Cardiac septum (tissue), 1 donor: ENCODE results near the gene MACF1. TPM values are rescaled to one million over a fixed set of nuclear protein-coding genes. Genes with fewer than 3 reads are reported as not detected.

Experiments
- DNase-seq: peaks from one replicate; pipeline ENCODE4 v3.0.0-alpha.2; 2020; ENCODE audit warnings: low spot score
- intact Hi-C: fragments of 100-400 bp; cut with DNase I; formaldehyde crosslinking; loops from one replicate; pipeline ENCODE4 v1.14.0; 2022
- total RNA-seq: library from RNA; stranded (reverse); fragmentation: NEBNext Ultra II Directional; extraction: Animal tissue kit (Norgen Biotek cat#: 25700); gene quantifications from one replicate; pipeline ENCODE4 v1.2.1, GENCODE V29; 2021
- donor health status: DM: no; HTN: no; CAD: no.

MACF1 gene
- total RNA-seq, 1 donor from 2014 or later: 331 TPM

DNA sequence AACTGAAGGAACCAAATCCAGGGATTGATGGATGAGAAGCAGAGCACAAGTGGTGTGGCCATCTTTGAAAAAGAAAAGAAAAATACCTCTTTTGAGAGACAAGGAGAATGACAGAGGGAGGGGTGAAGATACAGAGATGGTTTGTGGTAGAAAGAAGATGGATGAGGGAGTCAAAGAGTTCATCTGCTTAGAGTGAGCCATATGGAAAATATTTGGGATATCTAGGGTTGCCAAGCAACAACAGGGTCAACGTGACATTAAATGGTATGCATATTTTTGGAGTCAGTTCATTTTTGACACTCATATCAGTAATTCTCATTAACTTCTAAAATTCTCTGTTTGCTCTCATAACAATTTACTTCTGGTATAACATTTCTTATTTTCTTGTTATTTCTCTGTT is 50.7 kb downstream of the MACF1 start:
- intact Hi-C loops: no loop called here
- DNase-seq: no peak

DNA sequence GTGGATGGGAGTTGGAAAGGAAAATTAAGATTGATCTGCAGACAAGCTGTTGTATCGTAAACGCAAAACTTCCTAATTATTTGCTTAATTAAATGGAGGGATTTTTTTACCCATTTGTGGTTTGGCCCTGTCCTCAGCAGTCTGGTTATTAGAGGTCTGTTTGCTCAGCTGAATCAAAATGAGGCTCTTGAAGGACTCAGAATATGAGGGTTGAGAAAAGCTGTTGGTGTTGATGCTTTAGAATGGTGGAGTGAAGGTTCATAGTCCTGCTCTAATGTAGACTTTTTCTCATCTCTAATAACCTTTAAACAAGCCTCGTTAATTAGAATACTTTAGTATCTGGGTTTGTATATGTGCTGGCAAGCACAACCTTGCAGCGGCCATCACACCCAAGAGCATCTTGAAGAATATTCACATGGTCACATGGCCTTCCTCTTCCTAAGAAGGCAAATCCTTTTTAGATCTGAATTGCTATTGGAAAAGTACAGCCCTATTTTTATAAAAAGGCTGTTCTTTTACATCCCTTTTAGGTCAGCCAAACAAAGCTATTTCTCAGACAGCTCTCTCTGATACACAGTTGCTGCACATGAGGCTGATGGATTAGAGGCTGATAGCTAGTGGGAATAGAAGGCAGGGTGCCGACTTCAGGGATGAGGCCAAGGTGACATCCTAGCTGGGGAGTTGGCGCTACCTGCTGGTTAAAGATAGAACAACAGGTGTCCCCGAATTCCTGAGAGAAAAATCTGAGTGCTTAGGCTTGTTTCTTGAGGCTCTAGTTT is 53.8 kb downstream of the MACF1 start:
- intact Hi-C loops: loop anchor here (2.0 kb wide), 2 partner anchors 66 to 154 kb away; no protein-coding TSS in a partner anchor
- DNase-seq: no peak

DNA sequence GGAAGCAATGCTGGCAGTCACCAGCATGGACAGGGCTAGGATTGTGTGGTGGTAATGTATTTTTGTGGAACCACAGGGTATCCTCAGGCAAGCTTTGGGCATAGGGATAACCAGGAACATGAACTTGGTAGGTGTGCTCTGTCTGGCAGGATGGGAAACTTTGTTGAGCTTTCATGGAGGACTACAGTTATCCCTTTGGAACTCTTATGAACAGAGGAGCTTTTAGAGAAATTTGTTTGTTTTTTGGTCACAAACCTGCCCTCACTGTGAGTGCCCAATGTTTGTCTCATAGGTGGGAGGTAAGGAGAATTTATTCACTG is 54.4 kb downstream of the MACF1 start:
- intact Hi-C loops: loop anchor here (2.0 kb wide), 2 partner anchors 66 to 154 kb away; no protein-coding TSS in a partner anchor
- no peak for DNase-seq

DNA sequence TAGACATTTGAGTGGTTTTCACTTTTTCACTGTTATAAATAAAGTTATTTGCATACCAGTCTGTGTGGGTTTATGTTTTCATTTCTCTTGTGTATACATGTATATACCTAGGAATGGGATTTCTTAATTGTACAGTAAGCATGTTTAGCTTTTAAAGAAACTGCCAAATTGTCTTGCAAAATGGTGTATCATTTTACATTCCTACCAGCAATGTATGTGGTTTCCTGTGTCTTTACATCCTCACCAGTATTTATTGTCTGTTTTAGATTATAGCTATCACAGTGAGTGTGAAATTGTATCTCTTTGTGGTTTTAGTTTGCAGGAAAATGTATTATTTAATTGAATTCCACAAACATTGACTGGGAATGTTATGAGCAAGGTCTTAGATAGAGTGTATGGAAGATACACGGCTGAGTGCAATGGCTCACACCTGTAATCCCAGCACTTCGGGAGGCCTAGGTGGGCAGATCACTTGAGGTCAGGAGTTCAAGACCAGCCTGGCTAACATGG is 57.3 kb downstream of the MACF1 start:
- intact Hi-C loops: no loop called here
- DNase-seq: no peak

DNA sequence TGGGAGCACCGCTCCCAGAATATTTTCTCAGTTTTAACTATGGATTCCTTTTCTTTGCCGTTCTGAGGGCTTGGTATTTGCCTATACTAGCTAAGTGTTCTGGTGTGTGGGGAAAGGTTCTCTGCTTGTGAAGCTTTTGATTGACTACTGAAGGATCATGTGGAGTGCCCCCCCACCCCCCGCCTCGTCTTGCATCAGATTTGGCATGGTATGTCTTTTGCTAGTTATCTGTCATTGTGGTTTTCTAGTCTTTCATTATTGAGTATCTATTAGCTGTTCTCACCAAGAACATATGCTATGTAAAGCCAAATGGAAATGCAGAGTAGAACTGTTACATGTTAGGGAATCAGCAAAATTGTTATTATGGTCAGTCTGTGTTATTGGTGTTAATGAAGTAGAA is 58.3 kb downstream of the MACF1 start:
- intact Hi-C loops: no loop called here
- no peak for DNase-seq

DNA sequence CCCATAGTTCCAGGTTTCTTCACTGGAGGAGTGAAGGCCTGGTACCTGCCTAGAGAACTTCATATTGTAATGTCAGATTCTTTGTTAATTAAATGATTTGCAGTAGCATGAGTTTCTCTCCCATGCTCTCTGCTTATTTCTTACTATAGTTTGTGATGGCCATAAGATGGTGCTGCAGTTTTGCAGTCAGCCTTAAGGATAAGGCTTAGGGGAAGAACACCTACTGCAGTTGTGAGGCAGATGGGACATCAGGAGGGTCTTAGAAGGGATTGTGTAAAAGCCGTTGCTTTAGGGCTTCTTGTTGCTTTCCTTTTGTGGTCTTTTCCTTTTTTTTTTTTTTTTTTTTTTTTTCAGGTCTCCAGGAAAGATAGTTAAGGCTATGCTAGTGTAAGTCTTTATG is 61.8 kb downstream of the MACF1 start:
- no peak for DNase-seq
- intact Hi-C loops: no loop called here

DNA sequence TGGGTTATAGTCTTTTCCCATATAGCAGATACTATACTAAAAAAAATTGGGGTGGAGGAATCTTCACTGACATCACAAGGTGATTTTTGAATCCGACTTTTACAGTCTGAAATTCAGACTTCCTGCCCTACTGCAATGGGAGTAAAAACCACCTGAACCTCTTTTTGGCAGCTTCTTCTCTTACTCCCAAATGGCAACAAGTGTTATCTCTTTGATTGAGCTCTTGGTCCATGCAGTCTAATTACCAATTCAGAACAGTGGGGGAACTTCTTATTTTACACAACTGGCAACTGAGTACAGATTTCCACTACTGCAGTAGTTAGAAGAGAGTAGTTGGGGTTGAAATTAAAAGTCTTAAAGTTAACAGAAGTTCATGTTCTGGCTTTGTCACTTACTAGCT is 62.3 kb downstream of the MACF1 start:
- intact Hi-C loops: no loop called here
- no peak for DNase-seq

DNA sequence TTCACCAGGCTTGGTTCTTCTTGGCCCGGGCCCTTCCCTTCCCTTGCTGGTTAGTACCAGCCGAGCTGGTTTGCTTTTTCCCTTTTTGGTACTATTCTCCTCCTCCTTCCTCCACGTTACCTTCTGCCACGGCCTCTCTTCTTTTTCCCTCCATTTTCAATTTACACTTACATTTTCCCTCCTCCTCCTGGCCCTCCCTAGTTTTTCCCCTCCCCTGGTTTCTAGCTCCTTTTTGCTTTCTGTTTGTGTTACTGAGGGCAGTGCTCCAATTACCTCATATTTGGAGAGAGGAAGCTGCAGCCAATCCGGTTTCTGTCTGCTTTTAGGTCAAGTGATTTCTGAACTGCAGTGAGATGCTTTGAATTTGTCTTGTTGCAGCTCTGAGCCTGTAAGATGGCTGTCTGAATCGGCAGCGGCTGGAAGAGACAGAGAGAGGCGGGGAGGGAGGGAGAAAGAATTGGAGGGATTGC is 63.7 kb downstream of the MACF1 start:
- intact Hi-C loops: no loop called here
- no peak for DNase-seq

DNA sequence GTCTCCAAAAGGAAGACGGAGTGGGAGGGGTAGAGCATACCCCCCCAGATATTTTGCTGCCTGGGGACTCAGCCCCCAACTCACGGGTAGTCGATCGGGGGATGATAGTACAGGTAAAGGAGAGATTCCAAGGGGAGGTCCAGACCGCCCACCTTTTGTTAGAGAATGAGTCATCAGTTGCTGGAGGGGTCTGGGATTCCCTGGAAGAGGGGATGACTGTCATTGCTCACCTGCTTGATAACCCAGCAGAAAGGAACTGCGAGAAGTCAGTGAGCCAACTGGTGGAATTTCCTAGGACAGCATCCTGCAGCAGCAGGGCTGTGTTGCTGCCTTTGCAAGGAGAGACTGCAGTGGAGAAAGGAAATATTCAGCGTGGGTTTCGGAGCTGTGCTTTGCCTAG is 64.4 kb downstream of the MACF1 start:
- intact Hi-C loops: no loop called here
- DNase-seq: no peak

DNA sequence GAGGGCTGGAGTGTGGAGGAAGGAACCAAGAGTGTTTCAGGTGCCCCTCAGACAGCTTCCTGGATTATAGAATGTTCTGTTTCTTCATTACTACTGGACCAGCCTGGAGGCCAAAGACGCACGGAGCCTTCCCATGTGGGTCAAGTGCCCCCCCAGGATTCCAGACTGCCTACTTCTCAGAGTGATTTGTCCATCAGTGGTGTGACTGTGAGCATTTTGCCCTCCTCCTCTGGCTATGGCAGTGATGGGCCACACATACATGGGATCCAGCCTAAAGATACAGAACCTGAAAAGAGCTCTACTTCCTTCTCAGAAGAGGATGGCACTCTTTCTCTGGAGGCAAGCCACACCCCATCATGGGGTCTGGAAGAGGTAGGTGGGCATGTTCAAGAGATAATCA is 64.9 kb downstream of the MACF1 start:
- intact Hi-C loops: no loop called here
- DNase-seq: no peak

DNA sequence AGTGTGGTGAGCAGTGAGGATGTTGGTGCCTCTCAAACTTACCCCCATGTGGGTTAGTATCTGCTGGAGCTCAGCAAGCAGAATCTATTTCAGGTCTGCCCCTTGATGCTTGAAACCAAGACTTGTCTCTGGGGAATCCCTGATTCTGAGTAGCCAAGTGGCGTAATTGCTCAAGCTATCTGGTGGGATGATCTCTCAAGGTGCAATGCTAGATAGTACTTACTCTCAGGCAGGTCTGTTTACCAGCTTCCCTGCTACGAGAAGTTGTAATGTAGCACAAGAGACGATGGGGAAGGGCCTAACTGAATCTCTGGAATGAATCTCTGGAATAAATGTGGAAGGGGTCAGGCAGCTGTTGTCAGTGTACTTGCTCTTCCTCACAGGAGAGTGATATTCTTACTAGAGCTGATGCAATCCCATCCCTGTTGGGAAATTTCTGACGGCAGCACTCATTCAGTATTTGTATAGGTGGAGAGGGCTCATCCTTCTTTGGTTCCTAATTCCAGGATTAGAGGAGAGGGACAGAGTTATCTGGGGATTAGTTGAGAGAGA is 65.4 kb downstream of the MACF1 start:
- no peak for DNase-seq
- intact Hi-C loops: no loop called here

DNA sequence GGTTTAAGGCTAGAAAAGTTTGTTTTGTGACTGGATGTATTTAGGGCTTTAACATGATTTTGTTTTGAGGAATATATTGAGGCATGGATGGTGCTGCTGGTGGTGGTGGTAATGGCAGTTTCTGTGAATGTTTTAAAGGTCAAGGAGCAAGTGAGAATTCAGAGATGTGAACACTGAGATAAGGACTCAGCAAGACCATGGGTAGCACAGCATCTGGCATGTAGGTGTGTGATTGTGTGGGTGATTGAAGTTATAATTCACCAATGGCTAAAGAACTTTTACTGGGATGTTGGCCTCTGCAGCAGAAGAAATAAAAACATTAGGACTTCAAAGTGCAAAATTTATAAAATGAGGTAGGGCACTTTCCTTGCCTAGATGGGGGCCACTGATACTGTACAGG is 65.9 kb downstream of the MACF1 start:
- intact Hi-C loops: no loop called here
- DNase-seq: no peak

DNA sequence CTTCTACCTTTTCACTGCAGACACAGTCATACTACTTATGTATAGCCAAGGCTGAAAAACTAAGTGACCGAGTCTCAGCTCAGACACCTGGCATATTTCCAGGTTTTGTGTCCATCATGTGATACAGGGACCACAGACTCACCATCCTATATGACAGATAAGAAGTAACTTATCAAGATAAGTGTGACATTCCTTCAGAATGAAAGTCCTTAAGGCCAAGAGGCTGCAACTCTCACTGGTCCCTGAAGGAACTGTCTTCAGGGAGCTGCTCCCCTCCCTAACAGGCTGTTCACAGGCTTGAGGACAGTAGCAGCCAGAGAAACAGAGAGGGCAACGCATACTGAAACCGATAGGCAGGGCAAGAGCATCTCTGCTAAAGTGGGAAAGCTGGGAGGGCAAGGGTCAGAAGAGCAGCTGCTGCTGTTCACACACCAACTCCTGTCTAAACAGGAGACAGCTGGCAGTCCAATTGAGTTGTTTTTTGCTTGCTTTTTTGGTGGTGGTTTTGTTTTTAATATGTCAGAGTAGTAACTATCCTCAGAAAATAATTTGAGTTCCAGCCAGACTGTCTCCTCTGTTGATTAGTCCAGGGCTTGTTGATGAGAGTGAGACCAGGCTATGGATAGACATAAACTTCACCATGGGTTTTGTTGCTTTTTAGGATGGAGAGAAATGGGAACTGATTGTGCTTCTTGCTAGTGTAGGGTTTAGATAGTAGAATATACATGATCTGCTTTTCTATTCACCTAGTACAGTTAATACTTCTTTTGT is 67.7 kb downstream of the MACF1 start:
- intact Hi-C loops: no loop called here

DNA sequence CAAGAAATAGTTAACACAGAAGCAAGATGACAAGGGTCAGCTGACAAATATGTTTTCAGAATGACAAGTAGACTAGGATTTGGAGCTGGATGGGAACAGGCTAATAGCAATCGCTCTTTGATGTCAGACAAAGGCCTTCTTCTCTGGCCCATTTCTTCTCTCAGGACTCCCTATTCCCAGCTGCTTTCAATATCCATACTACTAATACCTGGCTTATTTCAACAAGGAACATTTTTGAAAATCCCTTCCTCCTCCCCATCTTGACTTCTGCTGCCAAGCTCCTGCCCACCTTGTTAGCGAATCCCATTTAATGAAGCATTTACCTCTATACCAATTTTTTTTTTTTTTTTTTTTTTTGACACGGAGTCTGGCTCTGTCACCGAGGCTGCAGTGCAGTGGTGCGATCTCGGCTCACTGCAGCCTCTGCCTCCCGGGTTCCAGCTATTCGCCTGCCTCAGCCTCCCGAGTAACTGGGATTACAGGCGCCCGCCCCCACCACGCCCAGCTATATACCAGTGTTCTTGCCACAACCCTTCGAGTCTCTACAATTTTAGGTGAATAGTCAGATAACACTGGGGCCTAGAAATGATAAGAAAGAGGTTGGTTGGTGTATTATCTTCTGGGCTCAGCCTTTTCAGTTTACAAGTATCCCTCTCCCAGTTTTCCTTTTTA is 68.4 kb downstream of the MACF1 start:
- intact Hi-C loops: no loop called here
- DNase-seq: no peak

More for the DNA sequence above, 67.7 kb downstream of the MACF1 start:
- no peak for DNase-seq

DNA sequence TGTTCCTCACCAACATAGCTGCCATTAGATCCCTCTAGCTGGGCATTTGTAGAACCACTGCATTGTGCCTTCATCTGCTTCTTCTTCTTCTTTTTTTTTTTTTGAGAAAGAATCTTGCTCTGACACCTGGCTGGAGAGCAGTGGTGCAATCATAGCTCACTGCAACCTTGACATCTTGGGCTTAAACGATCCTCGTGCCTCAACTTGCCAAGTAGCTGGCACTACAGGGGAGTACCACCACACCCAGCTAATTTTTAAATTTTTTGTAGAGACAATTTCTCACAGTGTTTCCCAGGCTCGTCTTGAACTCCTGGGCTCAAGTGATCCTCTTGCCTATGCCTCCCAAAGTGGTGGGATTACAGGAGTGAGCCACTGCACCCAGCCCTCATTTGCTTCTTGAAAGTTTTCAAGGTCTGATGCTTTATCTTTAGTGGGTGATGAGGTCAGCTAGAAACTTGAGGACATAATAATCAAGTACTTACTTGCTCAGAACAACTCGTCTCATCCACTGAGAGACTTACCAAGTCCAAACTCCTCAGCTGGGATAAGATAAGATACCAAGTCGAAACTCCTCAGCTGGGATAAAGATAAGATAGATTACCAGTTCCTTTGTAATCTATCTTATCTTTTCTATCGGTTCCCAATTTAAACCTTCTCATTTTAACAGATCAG is 71.5 kb downstream of the MACF1 start:
- intact Hi-C loops: no loop called here
- DNase-seq: no peak

DNA sequence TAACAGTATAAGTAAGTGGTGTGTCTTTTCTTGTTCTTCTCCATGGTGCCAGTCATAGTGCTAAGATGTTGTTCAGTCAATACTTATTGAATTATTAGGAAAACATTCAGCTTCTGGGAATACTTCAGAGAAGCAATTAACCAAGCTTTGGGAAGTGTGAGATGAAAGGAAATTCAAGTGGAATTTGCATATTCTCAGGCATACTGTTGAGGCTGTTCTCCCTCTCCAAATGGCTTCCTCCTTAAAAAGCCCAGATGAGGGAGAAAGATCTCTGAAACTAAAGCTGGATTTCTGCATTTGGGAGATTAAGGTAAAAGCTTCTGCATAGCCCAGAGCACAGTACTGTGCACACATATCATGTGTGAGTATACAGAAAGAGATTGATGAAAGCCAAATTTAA is 73.4 kb downstream of the MACF1 start:
- intact Hi-C loops: no loop called here
- DNase-seq: no peak

DNA sequence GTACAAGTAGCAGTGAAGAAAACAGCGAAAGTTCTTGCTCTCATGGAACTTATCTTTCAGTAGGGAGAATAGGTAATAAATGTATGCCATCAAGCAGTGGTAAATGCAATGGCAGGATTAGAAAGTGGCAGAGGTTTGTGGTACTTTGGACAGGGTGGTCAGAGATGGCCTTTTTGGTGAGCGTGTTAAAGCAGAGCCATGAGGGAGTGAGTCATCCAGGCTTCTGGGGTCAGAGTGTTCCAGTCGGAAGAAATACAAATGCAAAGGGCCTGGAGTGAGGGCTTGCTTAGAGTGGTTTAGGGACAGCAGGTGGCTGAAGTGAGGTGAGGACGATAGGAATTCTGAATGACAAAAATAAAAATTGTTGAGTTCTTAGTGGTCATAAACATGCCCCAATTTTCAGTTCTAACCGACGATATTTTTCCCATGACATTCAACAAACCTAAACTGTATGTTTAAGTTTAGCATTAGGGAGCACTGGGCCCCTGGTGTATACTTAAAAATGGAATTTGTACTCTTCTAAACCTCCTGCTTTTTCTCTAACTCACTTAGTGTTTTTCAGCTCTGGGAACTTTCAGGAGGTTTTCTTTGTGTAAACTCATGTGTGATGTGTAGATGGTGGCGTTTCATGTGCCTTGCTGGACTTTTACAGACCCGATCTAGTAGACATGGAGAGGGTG is 78.2 kb downstream of the MACF1 start:
- no peak for DNase-seq
- intact Hi-C loops: no loop called here

DNA sequence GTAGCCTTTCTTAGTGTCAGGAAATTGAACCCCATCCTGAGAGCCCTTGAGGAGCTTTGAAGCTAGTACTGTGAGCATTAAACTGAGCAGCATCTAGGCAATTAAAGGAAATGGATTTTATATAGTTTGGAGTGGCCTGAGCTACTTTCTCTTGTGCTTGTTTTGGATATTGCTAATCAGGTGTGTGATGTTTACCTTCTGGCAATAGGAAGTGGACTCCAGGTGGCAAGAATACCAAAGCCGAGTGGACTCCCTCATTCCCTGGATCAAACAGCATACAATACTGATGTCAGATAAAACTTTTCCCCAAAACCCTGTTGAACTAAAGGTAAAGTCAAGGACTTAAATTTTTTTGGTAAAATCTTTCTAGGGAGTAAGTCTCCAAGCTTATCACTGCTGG is 79.4 kb downstream of the MACF1 start:
- no peak for DNase-seq
- intact Hi-C loops: no loop called here

DNA sequence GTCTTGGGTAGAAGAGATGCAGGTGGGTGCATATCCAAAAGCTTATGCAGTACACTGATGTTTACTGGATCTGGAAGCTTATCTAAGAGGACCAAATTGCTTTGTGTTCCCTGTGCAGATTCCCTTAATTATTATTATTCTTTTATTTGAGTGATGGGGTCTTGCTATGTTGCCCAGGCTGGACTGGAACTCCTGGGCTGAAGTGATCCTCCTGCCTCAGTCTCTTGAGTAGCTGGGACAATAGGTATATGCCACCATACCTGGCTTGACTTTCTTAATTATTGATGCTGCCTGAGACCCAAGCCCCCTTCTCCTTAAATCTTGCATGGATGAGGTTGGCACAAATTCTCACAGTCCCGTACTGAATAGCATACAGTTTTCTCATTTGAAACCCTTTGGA is 83.0 kb downstream of the MACF1 start:
- intact Hi-C loops: no loop called here
- no peak for DNase-seq
